HL-60 (cell line): ENCODE measurements around the gene EPS8L1.

Source experiments
- CTCF ChIP-seq: IDR thresholded peaks from one replicate; pipeline ENCODE4 v1.5.1; 2011; ENCODE audit warnings: low read length, control low read depth, inconsistent platforms; ENCODE audit not compliant: insufficient read depth
- GABPA ChIP-seq: IDR thresholded peaks from 2 replicates; pipeline ENCODE4 v1.6.1; 2012; ENCODE audit warnings: low read depth
- POLR2AphosphoS5 ChIP-seq: IDR thresholded peaks from 2 replicates; pipeline ENCODE4 v1.6.1; 2012; ENCODE audit warnings: low read depth
- REST ChIP-seq: IDR thresholded peaks from 2 replicates; pipeline ENCODE4 v1.6.1; 2012; ENCODE audit warnings: low read depth; ENCODE audit not compliant: insufficient replicate concordance
- SPI1 ChIP-seq: IDR thresholded peaks from 2 replicates; pipeline ENCODE4 v1.6.1; 2012; ENCODE audit warnings: low read depth, mild to moderate bottlenecking, borderline replicate concordance

DNA sequence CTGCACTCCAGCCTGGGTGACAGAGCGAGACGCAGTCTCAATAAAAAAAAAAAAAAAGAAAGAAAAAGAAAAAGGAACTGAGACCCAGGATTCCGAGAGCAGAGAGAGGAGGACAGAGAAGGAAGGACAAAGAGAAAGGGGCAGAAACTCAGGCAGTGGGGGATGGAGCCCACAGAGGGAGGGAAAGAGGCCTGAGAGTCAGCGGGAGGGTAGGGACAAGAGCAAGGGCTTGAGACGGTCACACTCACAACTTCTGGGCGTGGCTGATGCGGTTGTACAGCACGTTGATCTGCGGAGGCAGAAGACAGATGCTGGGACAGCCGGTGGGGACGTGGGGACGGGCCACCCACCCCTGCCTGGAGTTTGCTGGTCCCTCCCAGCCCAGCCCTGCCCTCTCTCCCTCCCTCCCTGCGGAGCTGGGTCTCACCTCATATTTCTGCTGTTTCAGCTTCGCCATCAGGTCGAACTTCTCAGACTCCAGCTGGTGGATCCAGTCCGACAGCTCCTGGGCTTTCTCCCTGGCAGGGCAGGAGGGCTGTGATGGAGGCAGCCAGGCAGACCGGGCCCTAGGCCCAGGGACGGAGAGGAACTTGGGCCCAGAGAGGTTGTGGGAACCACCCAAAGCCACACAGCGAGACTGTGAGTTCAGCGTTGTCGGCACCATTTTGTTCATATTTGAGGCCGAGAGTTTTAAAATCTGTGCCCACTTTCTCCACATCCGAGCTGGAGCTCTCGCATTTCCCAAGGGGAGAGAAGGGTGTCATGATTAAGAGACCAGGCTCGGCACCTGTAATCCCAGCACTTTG lies 58.2 kb downstream of the EPS8L1 start:
- TF ChIP-seq POLR2AphosphoS5: no peak
- TF ChIP-seq CTCF: no peak
- TF ChIP-seq SPI1: no peak; the same call in 1 of the 2 replicates
- TF ChIP-seq GABPA: no peak
- no peak for TF ChIP-seq REST
